Effector CD4-positive, alpha-beta T cell (primary cell): ENCODE results near the gene HEPACAM2.

ENCODE experiments used
- DNase-seq: peaks from one replicate; pipeline ENCODE4 v3.0.0-alpha.2; 2020

HEPACAM2 gene

GRCh38 chr7:93146472-93147141, 79.7 kb downstream of the HEPACAM2 start:
- DNase-seq: no peak

GRCh38 chr7:93146036-93146435, 80.2 kb downstream of the HEPACAM2 start:
- no peak for DNase-seq

- no peak for DNase-seq
These were observed 80.9 kb downstream of the HEPACAM2 start for GRCh38 chr7:93145354-93145753.

- DNase-seq: no peak
These were observed 84.1 kb downstream of the HEPACAM2 start for GRCh38 chr7:93142127-93142526.

- no peak for DNase-seq
These were observed 85.6 kb downstream of the HEPACAM2 start for GRCh38 chr7:93140582-93141191.

- no peak for DNase-seq
These were observed 87.7 kb downstream of the HEPACAM2 start for GRCh38 chr7:93138576-93138975.
